DMS114 treated with DMSO at 0.1 percent for 48 hours (cell line): ENCODE results near the gene MAP2K2.
A peak's percentile ranks its signal among the peaks of the same experiment; 100 is the strongest.

Experiments used
- DNase-seq: peaks from one replicate; lab custom pipeline; 2025; ENCODE audit not compliant: unreplicated experiment; lab: John Stamatoyannopoulos, UW

The MAP2K2 gene

DNA sequence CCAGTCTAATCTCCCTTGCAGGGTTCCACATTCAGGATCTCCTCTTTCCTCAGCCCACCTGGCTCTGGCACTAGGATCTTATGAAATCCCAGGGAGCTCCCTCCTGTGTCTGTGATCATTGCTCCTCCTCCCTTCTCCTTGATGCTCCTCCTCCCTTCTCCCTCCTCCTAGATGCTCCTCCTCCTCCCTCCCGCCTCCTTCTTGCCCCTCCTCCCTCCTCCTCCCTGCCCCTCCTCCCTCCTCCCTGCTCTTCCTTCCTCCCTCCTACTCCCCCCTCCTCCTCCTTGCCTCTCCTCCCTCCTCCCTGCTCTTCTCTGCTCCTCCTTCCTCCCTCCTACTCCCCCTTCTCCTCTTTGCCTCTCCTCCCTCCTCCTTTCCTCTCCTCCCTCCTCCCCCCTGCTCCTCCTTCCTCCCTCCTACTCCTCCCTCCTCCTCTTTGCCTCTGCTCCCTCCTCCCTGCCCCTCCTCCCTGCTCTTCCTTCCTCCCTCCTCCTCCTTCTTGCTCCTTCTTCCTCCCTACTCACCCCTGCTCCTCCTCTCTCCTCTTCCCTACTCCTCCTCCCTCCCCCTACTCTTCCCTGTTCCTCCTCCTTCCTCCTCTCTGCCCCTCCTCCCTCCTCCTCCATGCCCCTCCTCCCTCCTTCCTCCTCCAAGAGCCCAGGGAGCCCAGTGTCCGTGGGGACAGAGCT lies 42.3 kb downstream of the MAP2K2 start:
- no peak for DNase-seq

- DNase-seq: no peak
Observed at GRCh38 chr19:4080473-4080872, 43.4 kb downstream of the MAP2K2 start.

GRCh38 chr19:4077800-4078684 lies 45.9 kb downstream of the MAP2K2 start:
- no peak for DNase-seq

DNA sequence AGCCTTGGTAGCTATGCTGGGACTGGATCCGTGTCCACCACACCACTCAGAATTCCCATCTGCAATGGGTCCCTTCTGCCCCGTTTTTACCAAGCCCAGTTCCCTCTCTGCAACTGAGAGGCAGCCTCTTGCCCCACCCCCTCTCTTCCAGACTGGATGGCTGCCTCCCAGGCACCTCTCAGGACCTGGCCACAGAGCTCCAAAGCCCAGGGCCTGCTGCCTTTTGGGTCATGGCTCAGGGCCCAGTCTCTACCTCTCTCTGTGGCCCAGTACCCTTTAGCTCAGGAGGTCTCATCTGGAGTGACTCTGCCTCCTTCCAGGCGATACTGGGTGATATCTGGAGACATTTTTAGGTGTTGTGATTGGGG lies 46.9 kb downstream of the MAP2K2 start:
- DNase-seq: no peak

DNA sequence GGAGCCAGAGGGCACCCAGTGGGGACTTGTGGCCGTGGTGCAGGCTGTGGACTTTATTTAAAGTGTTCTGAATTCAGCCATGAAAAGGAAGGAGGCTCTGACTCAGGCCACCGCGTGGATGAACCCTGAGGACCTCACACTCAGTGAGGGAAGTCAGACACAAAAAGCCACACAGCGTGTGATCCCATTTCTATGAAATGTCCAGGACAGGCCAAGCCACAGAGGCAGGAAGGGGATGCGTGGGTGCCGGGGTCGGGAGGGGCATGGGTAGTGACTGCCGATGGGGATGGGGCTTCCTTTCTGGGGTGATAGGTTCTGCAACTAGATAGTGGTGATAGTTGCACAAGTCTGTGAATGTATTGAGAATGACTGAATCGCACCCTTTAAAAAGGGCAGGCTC lies 48.5 kb downstream of the MAP2K2 start:
- DNase-seq: no peak

GRCh38 chr19:4071610-4072009 lies 52.3 kb downstream of the MAP2K2 start:
- DNase-seq: no peak

GRCh38 chr19:4069331-4069959 lies 54.5 kb downstream of the MAP2K2 start:
- no peak for DNase-seq

- DNase-seq: no peak
Observed at GRCh38 chr19:4068047-4068966, 55.6 kb downstream of the MAP2K2 start.

DNA sequence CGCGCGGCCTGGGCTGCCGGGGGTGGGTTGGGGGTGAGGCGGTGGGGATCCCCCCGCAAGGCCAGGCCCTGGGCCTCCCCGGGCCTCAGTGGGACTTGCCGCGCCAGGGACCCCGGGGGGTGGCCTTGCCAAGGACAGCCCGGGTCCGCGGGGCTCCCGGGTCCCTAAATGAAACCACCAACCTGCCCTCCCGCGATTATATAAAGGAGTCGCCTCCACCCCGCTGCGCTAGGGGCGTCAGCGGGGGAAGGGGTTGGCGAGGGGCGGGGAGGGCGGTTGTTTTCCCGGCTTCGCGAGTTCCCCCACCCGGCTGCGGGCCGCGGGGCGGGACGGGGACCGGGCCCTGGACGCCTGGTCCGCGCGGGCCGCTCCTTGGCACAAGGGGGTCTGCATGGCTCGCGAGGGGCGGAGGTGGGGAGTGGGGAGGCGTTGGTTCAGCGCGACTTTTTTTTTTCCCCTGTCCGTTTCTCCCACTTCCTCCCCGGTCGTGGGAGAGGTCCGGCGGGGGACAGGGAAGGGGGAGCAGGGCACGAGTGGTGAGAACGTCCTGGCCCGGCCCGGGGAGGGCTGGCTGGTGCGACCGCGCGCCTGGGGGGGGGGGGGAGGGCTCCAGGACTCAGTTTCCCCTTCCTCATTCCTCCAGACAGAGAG lies 56.4 kb downstream of the MAP2K2 start:
- no peak for DNase-seq

- no peak for DNase-seq
Observed at GRCh38 chr19:4066682-4067395, 57.1 kb downstream of the MAP2K2 start, which contains the start of gene ZBTB7A. TSS of gene ZBTB7A (minus strand) at chr19:4066899. CDS start at chr19:4055232, 11,667 bp downstream.

- no peak for DNase-seq
Observed at GRCh38 chr19:4066176-4066606, 57.7 kb downstream of the MAP2K2 start.

- DNase-seq: peak; percentile 61
Observed at GRCh38 chr19:4065430-4066175, 58.3 kb downstream of the MAP2K2 start.

DNA sequence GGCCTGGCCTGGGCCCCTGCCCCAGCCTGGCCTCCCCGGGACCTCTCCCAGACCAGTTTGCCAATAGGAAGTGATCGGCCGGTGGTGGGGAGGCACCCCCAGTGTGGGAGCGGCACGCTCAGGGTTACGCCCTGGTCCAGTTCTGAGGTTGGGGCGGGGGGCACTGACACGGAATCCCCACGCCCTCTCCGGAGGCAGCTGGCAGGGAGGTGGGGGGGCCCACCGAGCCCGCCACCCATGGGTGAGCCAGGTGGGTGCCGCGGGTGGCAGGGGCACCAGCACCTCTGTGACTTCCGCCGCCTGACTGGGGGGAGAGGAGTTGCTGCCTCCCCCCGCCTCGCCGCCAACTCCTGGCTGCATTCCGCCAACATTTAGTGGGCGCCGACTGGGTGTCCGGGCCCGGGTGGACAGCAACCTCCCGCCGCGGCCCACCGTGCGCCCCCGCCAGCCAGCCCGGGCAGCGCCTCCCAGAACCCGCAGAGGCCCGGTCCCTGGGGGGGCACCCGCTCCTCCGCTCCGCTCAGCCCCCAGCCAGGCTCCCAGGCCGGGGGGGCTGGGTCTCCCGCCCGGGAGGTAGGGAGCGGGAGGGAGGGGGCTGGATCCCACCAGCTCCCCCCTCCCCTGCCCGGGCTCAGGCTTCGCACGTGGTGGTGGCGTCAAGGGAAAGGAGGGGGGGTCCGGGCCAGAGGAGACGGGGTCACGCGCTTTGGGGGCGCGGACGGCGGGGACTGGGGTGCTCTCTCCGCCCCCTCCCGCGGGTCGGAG lies 59.2 kb downstream of the MAP2K2 start:
- no peak for DNase-seq

- DNase-seq: no peak
Observed at GRCh38 chr19:4064149-4064495, 59.8 kb downstream of the MAP2K2 start.

GRCh38 chr19:4063369-4064148 lies 60.4 kb downstream of the MAP2K2 start:
- DNase-seq: no peak

GRCh38 chr19:4062419-4063368 lies 61.2 kb downstream of the MAP2K2 start:
- DNase-seq: no peak
